HepG2 (cell line): Measurements from ENCODE around the gene SMDT1. TPM values are rescaled to one million over a fixed set of nuclear protein-coding genes. Genes with fewer than 3 reads are reported as not detected.

Experiments
- AGO1 ChIP-seq: fragments of 200-400 bp; formaldehyde crosslinking; IDR thresholded peaks from 2 replicates; pipeline ENCODE4 v1.6.1; 2017; ENCODE audit warnings: mild to moderate bottlenecking, low read depth, low read length, moderate library complexity; ENCODE audit not compliant: poor library complexity, severe bottlenecking
- ELF1 ChIP-seq: sonication (generic); formaldehyde crosslinking; IDR thresholded peaks from 2 replicates; pipeline ENCODE4 v1.4.0; 2020; ENCODE audit warnings: missing genetic modification reagents
- HNF4G ChIP-seq, 2 experiments: sonication (generic) in 1 of 2; formaldehyde crosslinking in 1 of 2; IDR thresholded peaks; 2 replicates each; pipeline versions ENCODE4 v1.4.0 to v1.6.1; 2011 to 2020; ENCODE audit warnings: borderline replicate concordance in 2 of 2, low read depth in 2 of 2, mild to moderate bottlenecking in 2 of 2, low read length in 1 of 2, missing genetic modification reagents in 1 of 2, moderate library complexity in 1 of 2
- KDM5B ChIP-seq: sonication (generic); formaldehyde crosslinking; IDR thresholded peaks from 2 replicates; pipeline ENCODE4 v1.4.0; 2020; ENCODE audit warnings: missing genetic modification reagents, mild to moderate bottlenecking, borderline replicate concordance
- TEAD2 ChIP-seq: sonication (generic); formaldehyde crosslinking; IDR thresholded peaks from 2 replicates; pipeline ENCODE4 v1.9.0; 2021; ENCODE audit warnings: missing genetic modification reagents
- THAP11 ChIP-seq: IDR thresholded peaks from 2 replicates; pipeline ENCODE4 v1.6.1; 2016; ENCODE audit warnings: missing biosample characterization, missing genetic modification reagents
- TSC22D2 ChIP-seq: sonication (generic); formaldehyde crosslinking; IDR thresholded peaks from 2 replicates; pipeline ENCODE4 v1.5.1; 2020; ENCODE audit warnings: missing genetic modification reagents, mild to moderate bottlenecking, borderline replicate concordance
- USF2 ChIP-seq, 2 experiments: sonication (generic) in 1 of 2; formaldehyde crosslinking in 1 of 2; IDR thresholded peaks; 2 replicates each; pipeline versions ENCODE4 v1.5.1 to v1.6.1; 2011 to 2020; ENCODE audit warnings: borderline replicate concordance in 1 of 2, low read depth in 1 of 2, low read length in 1 of 2, mild to moderate bottlenecking in 1 of 2, missing genetic modification reagents in 1 of 2, moderate library complexity in 1 of 2
- ZBTB20 ChIP-seq: sonication (generic); formaldehyde crosslinking; IDR thresholded peaks from 2 replicates; pipeline ENCODE4 v1.8.1; 2023; ENCODE audit warnings: missing genetic modification reagents, low read depth, mild to moderate bottlenecking, borderline replicate concordance
- ZBTB26 ChIP-seq: IDR thresholded peaks from 2 replicates; pipeline ENCODE4 v1.6.1; 2016; ENCODE audit warnings: missing compliant biosample characterization, missing genetic modification reagents, borderline replicate concordance
- ZBTB38 ChIP-seq: sonication (generic); formaldehyde crosslinking; IDR thresholded peaks from 2 replicates; pipeline ENCODE4 v1.5.1; 2020; ENCODE audit warnings: mild to moderate bottlenecking, missing genetic modification reagents
- ZBTB46 ChIP-seq: sonication (generic); formaldehyde crosslinking; IDR thresholded peaks from 2 replicates; pipeline ENCODE4 v1.4.0; 2020; ENCODE audit warnings: mild to moderate bottlenecking, missing genetic modification reagents, borderline replicate concordance
- ZFAT ChIP-seq: sonication (generic); formaldehyde crosslinking; conservative IDR thresholded peaks from 2 replicates; pipeline ENCODE4 v1.8.1; 2023; ENCODE audit warnings: missing genetic modification reagents, inconsistent platforms
- ZFY ChIP-seq: sonication (generic); formaldehyde crosslinking; IDR thresholded peaks from 2 replicates; pipeline ENCODE4 v1.4.0; 2020; ENCODE audit warnings: missing genetic modification reagents
- ZNF234 ChIP-seq: sonication (generic); formaldehyde crosslinking; conservative IDR thresholded peaks from 2 replicates; pipeline ENCODE4 v1.5.1; 2020; ENCODE audit warnings: mild to moderate bottlenecking, missing genetic modification reagents
- ZNF317 ChIP-seq: sonication (generic); formaldehyde crosslinking; IDR thresholded peaks from 2 replicates; pipeline ENCODE4 v1.5.0; 2020; ENCODE audit warnings: mild to moderate bottlenecking, missing genetic modification reagents
- ZNF350 ChIP-seq: sonication (generic); formaldehyde crosslinking; IDR thresholded peaks from 2 replicates; pipeline ENCODE4 v1.4.0; 2020; ENCODE audit warnings: mild to moderate bottlenecking, low read depth, missing genetic modification reagents, borderline replicate concordance
- ZNF552 ChIP-seq: sonication (generic); formaldehyde crosslinking; IDR thresholded peaks from 2 replicates; pipeline ENCODE4 v1.9.0; 2022; ENCODE audit warnings: missing genetic modification reagents, mild to moderate bottlenecking, borderline replicate concordance
- ZNF558 ChIP-seq: sonication (generic); formaldehyde crosslinking; IDR thresholded peaks from 2 replicates; pipeline ENCODE4 v1.9.0; 2022; ENCODE audit warnings: mild to moderate bottlenecking, missing genetic modification reagents, borderline replicate concordance
- ZNF597 ChIP-seq: sonication (generic); formaldehyde crosslinking; IDR thresholded peaks from 2 replicates; pipeline ENCODE4 v1.5.0; 2020; ENCODE audit warnings: missing genetic modification reagents
- polyA plus RNA-seq, 8 experiments: library from polyadenylated mRNA; depleted of rRNA in 3 of 8; stranded (reverse) in 7 of 8; unstranded in 1 of 8; fragments of >200 nt; fragmentation: Illumina TruSeq in 4 of 8; extraction: Trizol in 4 of 8; gene quantifications; 2 replicates each; pipeline versions ENCODE4 v1.2.1 to v1.2.3, GENCODE V29; 2011 to 2016; ENCODE audit warnings: low read depth in 4 of 8, missing spikeins in 1 of 8, mixed read lengths in 1 of 8; ENCODE audit not compliant: insufficient read depth in 1 of 8
- total RNA-seq, 5 experiments: library from RNA; depleted of rRNA; stranded (reverse); fragments of >200 nt; fragmentation: Illumina TruSeq; extraction: Trizol; gene quantifications; 2 replicates each; pipeline ENCODE4 v1.2.3, GENCODE V29; 2016; ENCODE audit warnings: low read depth in 1 of 5

Gene SMDT1
- total and polyA plus RNA-seq, 2 of the 13 experiments (the other 11 are each of a cell fraction or from before 2014, with no cell fraction given): 8.3 to 26.6 TPM

GRCh38 chr22:42090596-42091454 is 11.3 kb downstream of the SMDT1 start, which contains the start of gene NDUFA6 (continued):
- TF ChIP-seq ZBTB26: peak; percentile 36; the same call in 1 of the 2 replicates
- TF ChIP-seq ZFY (CRISPR knock-in tag): peak; percentile 95
- TF ChIP-seq USF2 (IDR thresholded peaks at IDR 0.05; ENCODE audit: low read depth, low read length): no peak
- peak; percentile 42; the same call in 1 of the 2 replicates for TF ChIP-seq USF2 (CRISPR knock-in tag; IDR thresholded peaks at IDR 0.05; ENCODE audit: borderline replicate concordance)
- peak; percentile 57 for TF ChIP-seq AGO1
- TF ChIP-seq ZNF597 (CRISPR knock-in tag): no peak
- no peak for TF ChIP-seq TSC22D2
- TF ChIP-seq ZNF234 (CRISPR knock-in tag): peak; percentile 65
- 0 out of 2 replicates have a peak, but pooled peaks have one; percentile 76 for TF ChIP-seq ZNF558 (CRISPR knock-in tag)
- TF ChIP-seq ZBTB46 (CRISPR knock-in tag): no peak
- peak; percentile 97 for TF ChIP-seq HNF4G (IDR thresholded peaks at IDR 0.05; ENCODE audit: borderline replicate concordance, low read depth, low read length)
- TF ChIP-seq HNF4G (CRISPR knock-in tag; IDR thresholded peaks at IDR 0.05; ENCODE audit: borderline replicate concordance, low read depth): peak; percentile 96
- no peak; the same call in 1 of the 2 replicates for TF ChIP-seq ZFAT (CRISPR knock-in tag)
- TF ChIP-seq ELF1: no peak
- peak; percentile 78; the same call in 1 of the 2 replicates for TF ChIP-seq ZNF350 (CRISPR knock-in tag)
- TF ChIP-seq ZBTB20 (CRISPR knock-in tag): 0 out of 2 replicates have a peak, but pooled peaks have one; percentile 34
- TF ChIP-seq ZBTB38 (CRISPR knock-in tag): no peak; the same call in 1 of the 2 replicates
- 0 out of 2 replicates have a peak, but pooled peaks have one; percentile 32 for TF ChIP-seq ZNF552 (CRISPR knock-in tag)
- TF ChIP-seq ZNF317: peak; percentile 87
- no peak for TF ChIP-seq TEAD2 (CRISPR knock-in tag)
- TF ChIP-seq KDM5B: peak; percentile 89; the same call in 1 of the 2 replicates
- TF ChIP-seq THAP11 (CRISPR knock-in tag): peak; percentile 66
